Stimulated activated CD4-positive, alpha-beta T cell treated with anti-CD3 and anti-CD28 coated beads, Interleukin-4, amount 100 ng/mL, for 48 hours (primary cell): ENCODE data around the gene PLTP.
"Not testable (repeated sequence)": the region's sequence is repeated elsewhere in the genome, so short reads cannot be mapped to it uniquely, and the experiment has no call there.

Experiments used
- DNase-seq, 2 donors: peaks; one replicate each; pipeline ENCODE4 v3.0.0-alpha.2; 2020; ENCODE audit warnings: low read depth in 2 of 2

Gene PLTP

GRCh38 chr20:45920462-45921336, 8.7 kb upstream of the PLTP start:
- DNase-seq: no peak

DNA sequence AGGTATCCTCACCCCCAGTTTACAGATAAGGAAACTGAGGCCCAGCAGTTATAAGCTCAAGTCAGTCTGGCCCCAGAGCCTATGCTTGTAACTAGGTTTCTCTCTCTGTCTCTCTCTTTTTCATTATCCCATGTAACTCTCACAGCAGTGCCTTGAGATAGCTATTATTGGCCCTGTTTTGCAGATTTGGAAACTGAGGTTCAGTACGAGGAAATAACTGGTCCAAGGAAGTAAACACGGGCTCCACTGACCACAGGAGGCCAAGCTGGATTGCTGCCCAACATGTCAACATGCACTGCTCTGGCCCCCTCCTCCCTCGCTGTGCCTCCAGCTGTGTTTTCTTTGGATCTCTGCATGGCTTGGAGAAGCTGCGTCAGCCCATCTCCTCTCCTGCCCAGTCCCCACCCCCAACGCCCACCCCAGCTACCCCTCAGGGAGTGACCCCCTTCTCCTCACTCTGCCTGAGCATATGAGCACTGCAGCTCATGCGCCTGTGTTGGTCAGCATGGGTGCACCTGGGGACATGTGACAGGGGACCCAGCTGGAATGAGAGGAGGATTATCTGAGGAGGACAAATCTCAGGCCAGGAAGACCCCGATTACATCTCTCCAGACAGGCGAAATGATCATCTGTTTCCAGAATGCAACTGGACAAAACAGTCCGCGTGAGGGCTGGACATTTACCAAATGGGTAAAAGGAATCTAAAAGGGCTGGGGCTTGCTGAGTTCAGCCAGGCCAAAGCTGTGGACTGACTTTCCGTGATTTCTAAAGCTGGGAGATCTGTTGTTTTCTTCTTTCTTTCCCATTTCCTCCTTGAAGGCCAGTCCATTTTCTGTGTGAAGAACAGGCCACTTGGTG, 7.8 kb upstream of the PLTP start:
- no peak for DNase-seq

DNA sequence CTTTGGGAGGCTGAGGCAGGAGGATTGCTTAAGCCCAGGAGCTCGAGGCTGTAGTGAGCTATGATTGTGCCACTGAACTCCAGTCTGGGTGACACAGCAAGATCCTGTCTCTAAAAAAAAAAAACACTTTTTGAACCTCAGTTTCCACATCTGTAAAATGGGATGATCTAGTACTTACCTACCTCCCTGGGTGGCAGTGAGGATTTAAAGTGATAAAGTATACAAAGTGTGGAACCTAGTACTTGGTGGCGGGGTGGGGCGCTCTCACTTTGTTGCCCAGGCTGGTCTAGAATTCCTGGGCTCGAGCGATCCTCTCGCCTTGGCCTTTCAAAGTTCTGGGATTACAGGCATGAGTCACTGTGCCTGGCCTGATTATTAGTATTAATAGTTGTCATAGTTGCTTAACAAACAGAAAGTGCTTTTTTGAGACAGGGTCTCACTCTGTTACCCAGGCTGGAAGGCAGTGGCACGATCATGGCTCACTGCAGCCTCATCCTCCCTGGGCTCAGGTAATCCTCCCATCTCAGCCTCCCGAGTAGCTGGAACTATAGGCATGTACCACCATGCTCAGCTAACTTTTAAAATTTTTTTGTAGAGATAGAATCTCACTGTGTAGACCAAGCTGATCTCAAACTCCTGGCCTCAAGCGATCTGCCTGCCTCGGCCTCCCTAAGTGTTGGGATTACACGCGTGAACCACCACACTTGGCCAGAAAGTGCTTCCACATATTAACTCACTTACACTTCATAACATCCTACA, 7.0 kb upstream of the PLTP start:
- DNase-seq: no peak

DNA sequence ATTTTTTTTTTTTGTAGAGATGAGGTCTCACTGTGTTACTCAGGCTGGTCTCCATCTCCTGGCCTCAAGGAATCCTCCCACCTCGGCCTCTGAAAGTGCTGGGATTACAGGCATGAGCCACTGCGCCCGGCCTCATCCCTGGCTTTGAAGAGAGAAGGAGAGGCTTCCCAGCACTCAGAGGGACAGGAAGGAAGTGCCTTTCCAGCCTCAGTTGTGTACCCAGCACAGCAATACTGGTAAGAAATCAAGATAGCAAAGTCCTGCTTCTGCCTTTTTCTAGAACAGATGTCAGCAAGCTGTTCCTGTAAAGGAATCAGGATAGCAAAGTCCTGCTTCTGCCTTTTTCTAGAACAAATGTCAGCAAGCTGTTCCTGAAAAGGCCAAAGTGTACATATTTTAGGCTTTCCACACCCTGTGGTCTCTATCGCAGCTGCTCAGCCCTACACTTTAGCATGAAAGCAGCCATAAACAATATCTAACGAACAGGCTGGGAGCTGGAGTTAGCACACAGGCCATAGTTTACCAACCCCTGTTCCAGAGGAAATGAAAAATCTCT, 6.3 kb upstream of the PLTP start:
- no peak for DNase-seq

GRCh38 chr20:45917790-45918141, 5.8 kb upstream of the PLTP start:
- DNase-seq: no peak

- no peak for DNase-seq
Measured at GRCh38 chr20:45913116-45913515, 1.2 kb upstream of the PLTP start.

DNA sequence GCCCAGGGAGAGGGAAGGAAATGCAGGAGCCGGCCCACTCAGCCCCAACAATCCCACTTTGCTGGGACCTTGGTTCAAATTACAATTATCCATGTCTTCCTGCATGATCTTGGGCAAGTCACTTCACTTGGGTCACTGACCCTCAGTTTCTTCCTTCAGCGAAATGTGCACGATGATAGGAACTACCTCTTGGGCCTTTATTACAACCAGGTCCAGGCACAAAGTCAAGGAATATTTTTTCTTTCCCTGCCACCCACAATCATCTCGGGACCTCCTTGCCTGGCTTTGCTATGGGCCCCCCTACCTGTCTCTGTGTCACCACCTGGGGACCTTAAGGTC, 358 bp upstream of the PLTP start:
- no peak for DNase-seq

- DNase-seq: peak; percentile 94 to 98
Measured at GRCh38 chr20:45910670-45911485, 1.1 kb downstream of the PLTP start.

- no peak for DNase-seq
Measured at GRCh38 chr20:45909817-45910669, 1.9 kb downstream of the PLTP start.

- DNase-seq: no peak
Measured at GRCh38 chr20:45909336-45909808, 2.6 kb downstream of the PLTP start.

DNA sequence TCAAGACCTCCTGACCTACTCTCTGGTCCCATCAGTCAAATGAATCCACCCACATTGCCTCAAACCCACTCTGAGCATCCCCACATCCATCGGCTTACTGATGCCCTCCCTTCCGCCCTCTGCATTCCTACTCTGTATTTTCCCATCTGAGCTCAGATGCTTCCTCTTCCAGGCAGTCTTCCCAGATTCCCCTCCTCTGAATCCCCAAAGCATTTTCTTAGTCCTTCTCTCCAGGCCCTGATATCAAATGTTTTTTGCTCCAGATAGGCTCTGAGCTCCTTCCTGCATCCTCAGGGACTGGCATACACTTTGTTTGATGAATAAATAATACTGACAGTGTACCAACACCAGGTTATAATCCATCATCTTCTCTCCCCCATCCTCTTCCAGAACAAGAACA, 3.9 kb downstream of the PLTP start:
- no peak for DNase-seq

DNA sequence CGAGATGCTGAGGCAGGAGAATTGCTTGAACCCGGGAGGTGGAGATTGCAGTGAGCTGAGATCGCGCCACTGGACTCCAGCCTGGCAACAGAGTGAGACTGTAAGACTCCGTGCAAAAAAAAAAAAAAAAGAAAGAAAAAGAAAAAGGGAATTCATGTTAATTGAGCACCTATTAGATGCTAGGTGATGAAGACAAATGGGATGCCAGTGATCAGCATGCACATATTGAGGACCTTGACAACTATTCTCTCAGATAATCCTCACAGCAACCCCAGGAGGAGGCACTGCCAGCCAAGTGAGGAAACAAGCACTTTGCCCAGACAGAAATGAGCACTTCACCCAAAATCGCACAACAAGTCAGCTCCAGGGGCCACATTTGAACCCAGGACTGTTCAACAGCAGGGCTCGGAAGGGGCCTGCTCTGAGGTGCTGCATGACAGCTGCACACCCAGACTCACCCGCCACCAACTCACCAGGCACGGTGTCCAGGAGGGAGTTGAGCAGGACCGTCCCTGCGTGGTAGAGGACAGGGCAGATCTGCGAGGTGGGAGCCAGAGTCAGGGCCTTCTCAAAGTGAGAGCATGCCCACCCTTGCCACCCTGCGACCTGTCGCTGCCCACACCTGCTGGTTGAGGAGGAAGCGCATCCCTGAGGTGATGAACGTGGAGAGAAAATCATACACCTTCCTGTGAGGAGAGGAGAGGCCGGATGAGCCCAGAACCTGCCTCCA, 4.6 kb downstream of the PLTP start:
- DNase-seq: no peak

DNA sequence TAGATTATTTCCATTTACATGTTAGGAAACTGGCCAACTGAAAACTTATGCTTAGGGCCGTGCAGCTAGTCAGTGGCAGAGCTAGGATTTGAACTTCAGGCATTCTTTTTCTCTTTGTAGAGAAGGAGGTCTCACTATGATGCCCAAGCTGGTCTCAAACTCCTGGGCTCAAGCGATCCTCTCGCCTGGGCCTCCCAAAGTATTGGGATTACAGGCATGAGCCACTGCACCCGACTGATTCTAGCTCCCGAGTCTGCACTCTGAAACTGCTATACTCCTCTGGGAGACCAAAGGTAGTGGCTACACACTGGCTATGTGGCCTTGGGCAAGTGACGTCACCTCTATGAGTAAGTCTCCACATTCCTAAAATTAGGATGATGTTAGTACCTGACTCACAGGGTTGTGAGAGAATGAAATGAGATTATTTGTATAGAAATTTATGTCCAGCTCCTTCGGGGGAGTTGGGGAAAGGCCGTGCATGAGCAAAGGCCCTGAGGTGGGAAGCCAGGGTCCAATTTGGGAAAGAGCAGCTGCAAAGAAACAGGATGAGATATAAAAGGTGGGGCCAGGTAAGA, 6.4 kb downstream of the PLTP start:
- no peak for DNase-seq

- no peak for DNase-seq
Measured at GRCh38 chr20:45904583-45905504, 7.1 kb downstream of the PLTP start.

DNA sequence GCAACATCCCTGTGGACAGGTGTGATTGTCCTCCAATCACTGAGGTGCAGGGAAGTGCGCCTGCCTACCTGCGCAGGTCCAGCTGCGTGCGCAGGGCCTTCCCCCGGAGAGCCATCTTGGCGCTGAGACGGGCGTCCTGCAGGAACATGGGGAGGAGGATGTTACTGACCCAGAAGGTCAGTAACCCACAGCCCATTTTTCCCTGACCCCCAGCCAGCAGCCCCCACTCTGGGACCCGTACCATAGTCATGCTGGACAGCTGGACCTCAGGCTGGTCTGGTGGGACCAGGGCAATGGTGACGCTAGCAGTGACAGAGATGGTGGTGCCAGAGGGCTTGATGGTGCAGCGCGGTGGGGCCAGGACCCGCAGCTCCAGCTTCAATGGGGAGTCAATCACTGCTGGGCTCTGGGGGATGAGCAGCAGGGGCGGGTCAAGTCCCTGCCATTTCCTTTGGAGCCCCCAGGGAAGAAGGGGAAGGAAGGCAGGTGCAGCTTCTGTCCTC, 9.7 kb downstream of the PLTP start:
- DNase-seq: no peak

- not testable (repeated sequence) for DNase-seq
Measured at GRCh38 chr20:45901332-45901731, 10.6 kb downstream of the PLTP start.

DNA sequence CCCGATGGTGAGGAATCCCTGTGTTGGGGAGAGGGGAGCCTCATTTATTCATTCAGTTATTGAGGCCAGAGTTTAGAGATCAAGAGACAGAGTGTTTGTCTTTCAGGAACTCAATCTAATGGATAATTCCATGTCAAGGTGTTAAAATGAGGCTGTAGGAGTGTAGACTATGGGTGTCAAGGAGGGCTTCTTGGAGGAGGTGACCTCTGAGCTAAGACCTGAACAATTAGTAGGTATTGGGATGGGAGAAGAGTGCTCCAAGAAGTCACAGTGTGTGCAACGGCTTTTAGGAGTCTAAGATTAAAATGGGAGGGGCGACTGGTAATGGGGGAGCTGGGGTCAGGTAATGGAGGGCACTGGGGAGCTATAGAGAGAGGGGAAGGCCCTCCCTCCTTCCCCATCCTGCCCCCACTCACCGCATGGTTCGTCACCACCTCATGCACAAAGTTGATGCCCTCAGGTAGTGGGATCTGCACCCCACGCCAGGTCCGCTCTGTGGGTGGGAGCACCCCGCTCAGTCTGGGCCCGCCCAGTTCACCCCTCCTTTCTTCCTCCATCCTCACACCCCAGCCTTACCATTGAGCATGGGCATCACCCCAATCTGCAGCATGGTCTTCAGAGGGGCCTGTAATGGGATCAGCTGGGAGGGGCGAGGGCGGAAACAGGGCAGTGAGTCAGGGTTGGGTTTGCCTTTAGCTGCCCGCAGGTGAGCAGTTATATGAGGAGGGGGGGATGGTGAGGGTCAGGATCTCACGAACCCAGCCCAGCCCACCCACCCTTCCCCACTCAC, 12.7 kb downstream of the PLTP start:
- no peak for DNase-seq
